Liver (tissue), 9 donors: ENCODE data around the gene POFUT1. TPM values are rescaled to one million over a fixed set of nuclear protein-coding genes. Genes with fewer than 3 reads are reported as not detected.
A peak's percentile ranks its signal among the peaks of the same experiment; 100 is the strongest.

Experiments used
- DNase-seq: peaks from one replicate; pipeline ENCODE4 v3.0.0-alpha.2; 2017; ENCODE audit warnings: low spot score
- H3K27ac ChIP-seq, 2 donors: one replicate each; pipeline ENCODE4 v1.7.0; 2013; ENCODE audit warnings: inconsistent platforms in 2 of 2, low read length in 2 of 2, control low read depth in 1 of 2, low read depth in 1 of 2, mild to moderate bottlenecking in 1 of 2
- H3K27me3 ChIP-seq, 4 donors: one replicate each; pipeline versions ENCODE4 v1.6.1 to v1.7.0; 2013; ENCODE audit warnings: low read length in 3 of 4, inconsistent platforms in 1 of 4, mild to moderate bottlenecking in 1 of 4, moderate library complexity in 1 of 4; ENCODE audit not compliant: control insufficient read depth in 4 of 4, insufficient read depth in 4 of 4
- H3K36me3 ChIP-seq, 4 donors: one replicate each; pipeline versions ENCODE4 v1.6.1 to v1.7.0; 2013; ENCODE audit warnings: low read length in 3 of 4, mild to moderate bottlenecking in 3 of 4, low read depth in 1 of 4, moderate library complexity in 1 of 4; ENCODE audit not compliant: control insufficient read depth in 4 of 4, insufficient read depth in 3 of 4
- H3K4me1 ChIP-seq, 4 donors: one replicate each; pipeline versions ENCODE4 v1.6.1 to v1.7.0; 2013; ENCODE audit warnings: low read length in 3 of 4, mild to moderate bottlenecking in 3 of 4, moderate library complexity in 1 of 4; ENCODE audit not compliant: control insufficient read depth in 4 of 4, insufficient read depth in 4 of 4
- H3K4me3 ChIP-seq, 3 donors: one replicate each; pipeline versions ENCODE4 v1.6.1 to v1.7.0; 2013; ENCODE audit warnings: low read length in 3 of 3, control low read depth in 1 of 3, low read depth in 1 of 3, mild to moderate bottlenecking in 1 of 3
- H3K9ac ChIP-seq, 2 donors: one replicate each; pipeline ENCODE4 v1.7.0; 2013; ENCODE audit warnings: low read length in 2 of 2, mild to moderate bottlenecking in 2 of 2, moderate library complexity in 2 of 2, control low read depth in 1 of 2, low read depth in 1 of 2
- H3K9me3 ChIP-seq, 4 donors: one replicate each; pipeline versions ENCODE4 v1.6.1 to v1.7.0; 2013; ENCODE audit warnings: low read length in 3 of 4; ENCODE audit not compliant: control insufficient read depth in 4 of 4
- CTCF ChIP-seq: fragments of 150-350 bp; IDR thresholded peaks from 2 replicates; pipeline ENCODE4 v1.5.1; 2017; ENCODE audit warnings: improper control_type of control experiment, low read depth, low read length; ENCODE audit not compliant: missing input control
- HNF4A ChIP-seq, 2 donors: conservative IDR thresholded peaks; 2 replicates each; pipeline ENCODE4 v1.6.1; 2016; ENCODE audit warnings: antibody characterized with exemption in 2 of 2, mild to moderate bottlenecking in 2 of 2
- HNF4G ChIP-seq: IDR thresholded peaks from 2 replicates; pipeline ENCODE4 v1.6.1; 2016; ENCODE audit warnings: antibody characterized with exemption
- JUND ChIP-seq, 2 donors: IDR thresholded peaks; 2 replicates each; pipeline ENCODE4 v1.6.1; 2016; ENCODE audit warnings: antibody characterized with exemption in 2 of 2
- NR2F2 ChIP-seq: IDR thresholded peaks from 2 replicates; pipeline ENCODE4 v1.6.1; 2016; ENCODE audit warnings: antibody characterized with exemption
- REST ChIP-seq: IDR thresholded peaks from 2 replicates; pipeline ENCODE4 v1.6.1; 2016; ENCODE audit warnings: antibody characterized with exemption, mild to moderate bottlenecking
- RXRA ChIP-seq, 2 donors: IDR thresholded peaks; 2 replicates each; pipeline ENCODE4 v1.6.1; 2017 to 2018; ENCODE audit warnings: antibody characterized with exemption in 2 of 2, mild to moderate bottlenecking in 1 of 2
- SP1 ChIP-seq: IDR thresholded peaks from 2 replicates; pipeline ENCODE4 v1.6.1; 2018; ENCODE audit warnings: antibody characterized with exemption, mild to moderate bottlenecking
- YY1 ChIP-seq: IDR thresholded peaks from 2 replicates; pipeline ENCODE4 v1.6.1; 2016; ENCODE audit warnings: antibody characterized with exemption, mild to moderate bottlenecking
- ZBTB33 ChIP-seq: IDR thresholded peaks from 2 replicates; pipeline ENCODE4 v1.6.1; 2016; ENCODE audit warnings: antibody characterized with exemption
- WGBS: extraction: QIAGEN DNeasy Blood & Tissue Kit; methylation state at CpG from one replicate; pipeline ENCODE4 v1.1.7; 2013; 5-methylcytosine and 5-hydroxymethylcytosine counted together
- polyA plus RNA-seq, 2 donors: library from polyadenylated mRNA; stranded (reverse) in 1 of 2; unstranded in 1 of 2; fragments of 200-250 nt in 1 of 2; fragments of >200 nt in 1 of 2; fragmentation: Nextera tagmentation in 1 of 2; extraction: Ambion mirVana in 1 of 2; gene quantifications; one replicate each; pipeline versions ENCODE4 v1.2.1 to v1.2.3, GENCODE V29; 2013 to 2015
- total RNA-seq, 2 donors: library from RNA; depleted of rRNA; stranded (reverse); fragments of >200 nt; gene quantifications; one replicate each; pipeline ENCODE4 v1.2.3, GENCODE V29; 2014
- donor health status: healthy.
- donor health status: healthy.
- donor health status: healthy.
- donor health status: healthy.
- donor health status: healthy.

Gene POFUT1
- total and polyA plus RNA-seq, 4 donors, result 14.6 to 43.3 (median 24.8) TPM

- TF ChIP-seq REST, result no peak
- no peak for TF ChIP-seq JUND (IDR thresholded peaks at IDR 0.05)
- no peak for TF ChIP-seq HNF4A (conservative IDR thresholded peaks at IDR 0.05)
- no peak for TF ChIP-seq YY1
- TF ChIP-seq RXRA (IDR thresholded peaks at IDR 0.05), result no peak
- no peak for TF ChIP-seq HNF4G
- no peak for TF ChIP-seq NR2F2
- TF ChIP-seq CTCF, result no peak
- TF ChIP-seq SP1, result no peak
Observed at GRCh38 chr20:32206760-32207625, 687 bp upstream of the POFUT1 start (continued).

GRCh38 chr20:32208499-32209154 is 947 bp downstream of the POFUT1 start:
- Histone ChIP-seq H3K27me3 (no peaks in the 10 kb centered on the region), H3K27ac (peak overlapping the region; percentile 85 to 96), H3K4me3 (peak overlapping the region; percentile 58 to 98 (median 85)), H3K9me3 (no peaks in the 10 kb centered on the region), H3K4me1 (peaks cover 6 to 73% (median 61%) of the 10 kb centered on the region in 4 donors), H3K36me3 (peaks cover 0 to 13% (median 3%) of the 10 kb centered on the region in 4 donors), H3K9ac (peak overlapping the region; percentile 88 to 90)
- no peak for DNase-seq
- 46% methylated on average over 13 of the region's 13 CpGs for WGBS
- TF ChIP-seq ZBTB33 (peak; percentile 2), NR2F2 (no peak)
